Measurements from ENCODE around the gene RSPO1. TPM values are rescaled to one million over a fixed set of nuclear protein-coding genes. Genes with fewer than 3 reads are reported as not detected.
A peak's percentile ranks its signal among the peaks of the same experiment; 100 is the strongest.

Gene RSPO1
- polyA plus RNA-seq, 1 of the 3 experiments (the other 2 are of a cell fraction) = 0.03 TPM

- no peak for TF ChIP-seq TAF1 (IDR thresholded peaks at IDR 0.05; ENCODE audit: borderline replicate concordance, low read depth, low read length)
- TF ChIP-seq SIN3A (IDR thresholded peaks at IDR 0.05; ENCODE audit: borderline replicate concordance, low read depth, low read length) = no peak
- no peak for TF ChIP-seq RFX5 (IDR thresholded peaks at IDR 0.05; ENCODE audit: low read length)
- no peak for TF ChIP-seq YY1 (IDR thresholded peaks at IDR 0.05; ENCODE audit: low read depth)
- peak; percentile 53; the same call in 1 of the 2 replicates for TF ChIP-seq RCOR1 (IDR thresholded peaks at IDR 0.05; ENCODE audit: low read length)
- TF ChIP-seq FOXM1 (IDR thresholded peaks at IDR 0.05; ENCODE audit: low read depth) = no peak
- TF ChIP-seq NFIC (IDR thresholded peaks at IDR 0.05; ENCODE audit: borderline replicate concordance) = no peak
- no peak for TF ChIP-seq POLR2AphosphoS5 (IDR thresholded peaks at IDR 0.05; ENCODE audit: low read depth, low read length)
- TF ChIP-seq JUND (IDR thresholded peaks at IDR 0.05) = no peak
- TF ChIP-seq TEAD4 (IDR thresholded peaks at IDR 0.05; ENCODE audit: borderline replicate concordance, insufficient read depth) = no peak
- TF ChIP-seq RXRA (IDR thresholded peaks at IDR 0.05; ENCODE audit: borderline replicate concordance, low read depth) = no peak
- no peak for TF ChIP-seq RAD21 (IDR thresholded peaks at IDR 0.05; ENCODE audit: low read length)
- TF ChIP-seq FOXJ3 (CRISPR knock-in tag; IDR thresholded peaks at IDR 0.05) = no peak
- no peak for TF ChIP-seq GABPA (IDR thresholded peaks at IDR 0.05; ENCODE audit: low read depth)
- TF ChIP-seq, protein P1, sequence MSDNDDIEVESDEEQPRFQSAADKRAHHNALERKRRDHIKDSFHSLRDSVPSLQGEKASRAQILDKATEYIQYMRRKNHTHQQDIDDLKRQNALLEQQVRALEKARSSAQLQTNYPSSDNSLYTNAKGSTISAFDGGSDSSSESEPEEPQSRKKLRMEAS (IDR thresholded peaks at IDR 0.05; ENCODE audit: low read depth) = no peak
- no peak for TF ChIP-seq MEF2A (IDR thresholded peaks at IDR 0.05; ENCODE audit: borderline replicate concordance, low read depth)
These were observed 34.8 kb downstream of the RSPO1 start (continued) for GRCh38 chr1:37599940-37600339.

GRCh38 chr1:37596182-37596667, 38.5 kb downstream of the RSPO1 start:
- peak overlapping the region; percentile 95 for H2AFZ ChIP-seq (ENCODE audit: low read depth)
- TF ChIP-seq NRF1 (IDR thresholded peaks at IDR 0.05; ENCODE audit: low read depth, low read length) = no peak
- no peak for TF ChIP-seq CTCF (IDR thresholded peaks at IDR 0.05)
- TF ChIP-seq TCF12 (IDR thresholded peaks at IDR 0.05) = no peak
- no peak for TF ChIP-seq FOXM1 (IDR thresholded peaks at IDR 0.05; ENCODE audit: low read depth)
- TF ChIP-seq ELF1 (IDR thresholded peaks at IDR 0.05) = no peak
- no peak for TF ChIP-seq RFX5 (IDR thresholded peaks at IDR 0.05; ENCODE audit: low read length)
- TF ChIP-seq GATA2 (CRISPR knock-in tag; IDR thresholded peaks at IDR 0.05) = no peak
- no peak for TF ChIP-seq EP300 (IDR thresholded peaks at IDR 0.05; ENCODE audit: borderline replicate concordance in 1 of 2, low read depth in 1 of 2, low read length in 1 of 2)
- no peak for TF ChIP-seq SIN3A (IDR thresholded peaks at IDR 0.05; ENCODE audit: borderline replicate concordance, low read depth, low read length)
- no peak for TF ChIP-seq YY1 (IDR thresholded peaks at IDR 0.05; ENCODE audit: low read depth)
- CTCF ChIA-PET = interaction anchor here (0.9 to 1.5 kb wide), 3 partner anchors 10 to 86 kb away, joined by 3 to 12 read pairs (median 4); no protein-coding TSS in a partner anchor

More at GRCh38 chr1:37596182-37596667, 38.5 kb downstream of the RSPO1 start:
- peak overlapping the region; percentile 86 for H3K9ac ChIP-seq
- H3K79me2 ChIP-seq (ENCODE audit: insufficient read depth) = peaks cover 43% of the 10 kb centered on the region
- POLR2A ChIA-PET = interaction anchor here (1.4 kb wide), 2 partner anchors 96 to 111 kb away, joined by 3 to 6 read pairs; partner anchors contain the start of gene CDCA8
- 8% methylated on average over 3 of the region's 3 CpGs for WGBS (ENCODE audit: low lambda C conversion rate)
- H3K36me3 ChIP-seq (replicated peaks in 1 of 2; ENCODE audit: control insufficient read depth in 1 of 2, insufficient read depth in 2 of 2, low read length in 1 of 2) = peaks cover 21 to 24% of the 10 kb centered on the region in 2 experiments
- H3K4me3 ChIP-seq (ENCODE audit: low read depth in 2 of 2, low read length in 1 of 2) = peak overlapping the region; percentile 84 to 87
- peaks cover 10 to 24% of the 10 kb centered on the region in 2 experiments; a peak in 3 of 4 replicates for H3K4me1 ChIP-seq (ENCODE audit: control insufficient read depth in 1 of 2, insufficient read depth in 2 of 2, low read depth in 1 of 2, low read length in 1 of 2)
- peak overlapping the region; percentile 99 for H3K4me2 ChIP-seq
- no peak for DNase-seq
- H3K9me2 ChIP-seq = no peaks in the 10 kb centered on the region
- H3K27me3 ChIP-seq (ENCODE audit: insufficient read depth) = no peaks in the 10 kb centered on the region
- no peaks in the 10 kb centered on the region for H3K9me3 ChIP-seq
- H3F3A ChIP-seq (replicated peaks; ENCODE audit: insufficient read depth) = no peaks in the 10 kb centered on the region
- peak overlapping the region; percentile 77 to 80 for H3K27ac ChIP-seq (ENCODE audit: low read depth in 2 of 2, low read length in 1 of 2)
- peaks cover 8% of the 10 kb centered on the region for H4K20me1 ChIP-seq (ENCODE audit: insufficient read depth)
